ENCODE data around the gene NR2C2. TPM values are rescaled to one million over a fixed set of nuclear protein-coding genes. Genes with fewer than 3 reads are reported as not detected.

NR2C2 gene
- total and polyA plus RNA-seq, 11 donors: 6.2 to 38.5 (median 28.3) TPM

GRCh38 chr3:15051531-15051930 lies 104.1 kb downstream of the NR2C2 start:
- H3K27me3 ChIP-seq: no peaks in the 10 kb centered on the region
- no peak for DNase-seq
- H3K4me3 ChIP-seq: no peak overlapping the region
- peaks cover 0 to 6% (median 0%) of the 10 kb centered on the region in 12 donors for H3K9me3 ChIP-seq
- intact Hi-C loops (cut with DNase I): loop anchor here in 2 of 10 donors (5.0 to 10.0 kb wide), 2 partner anchors 104 to 117 kb away; partner anchors contain the start of gene NR2C2 (in 1 of the 2)
- H3K4me1 ChIP-seq: peaks cover 0 to 17% (median 0%) of the 10 kb centered on the region in 12 donors
- H3K36me3 ChIP-seq: peaks cover 0 to 80% (median 70%) of the 10 kb centered on the region in 9 donors
- H3K27ac ChIP-seq: no peak overlapping the region
- TF ChIP-seq CTCF (IDR thresholded peaks at IDR 0.05) (peak in 11 of 12 donors; percentile 15 to 53 (median 39)), POLR2A (IDR thresholded peaks at IDR 0.05) (no peak)
- ATAC-seq: peak; percentile 72 to 83 (median 74)
- WGBS, 4 donors: 43 to 78% (median 72%) methylated on average over 1 of the region's 1 CpG

GRCh38 chr3:15052335-15053242 lies 105.2 kb downstream of the NR2C2 start:
- intact Hi-C loops (cut with DNase I): loop anchor here in 2 of 10 donors (5.0 to 10.0 kb wide), 2 partner anchors 105 to 118 kb away; partner anchors contain the start of gene NR2C2 (in 1 of the 2)

GRCh38 chr3:15053541-15053940 lies 106.2 kb downstream of the NR2C2 start:
- DNase-seq (no peak), ATAC-seq (no peak)
- 96 to 99% (median 97%) methylated on average over 4 of the region's 4 CpGs for WGBS, 4 donors
- Histone ChIP-seq H3K9me3 (peaks cover 0 to 6% (median 0%) of the 10 kb centered on the region in 12 donors), H3K27me3 (no peaks in the 10 kb centered on the region), H3K27ac (no peak overlapping the region), H3K36me3 (peaks cover under 1 to 80% (median 68%) of the 10 kb centered on the region in 9 donors), H3K4me1 (peaks cover 0 to 17% (median 0%) of the 10 kb centered on the region in 12 donors), H3K4me3 (no peak overlapping the region)
- intact Hi-C loops (cut with DNase I): loop anchor here in 2 of 10 donors (5.0 to 10.0 kb wide), 2 partner anchors 106 to 119 kb away; partner anchors contain the start of gene NR2C2 (in 1 of the 2)
- TF ChIP-seq POLR2A (IDR thresholded peaks at IDR 0.05): no peak
- no peak for TF ChIP-seq CTCF (IDR thresholded peaks at IDR 0.05)

More at GRCh38 chr3:15052335-15053242, 105.2 kb downstream of the NR2C2 start:
- TF ChIP-seq CTCF (IDR thresholded peaks at IDR 0.05): no peak
- TF ChIP-seq POLR2A (IDR thresholded peaks at IDR 0.05): no peak
- Histone ChIP-seq H3K9me3 (peaks cover 0 to 6% (median 0%) of the 10 kb centered on the region in 12 donors), H3K4me1 (peaks cover 0 to 17% (median 0%) of the 10 kb centered on the region in 12 donors), H3K27ac (no peak overlapping the region), H3K36me3 (peaks cover 0 to 80% (median 70%) of the 10 kb centered on the region in 9 donors), H3K27me3 (no peaks in the 10 kb centered on the region), H3K4me3 (no peak overlapping the region)
- DNase-seq (no peak), ATAC-seq (peak in 1 of 4 donors; percentile 13)
- WGBS, 4 donors: 81 to 92% (median 83%) methylated on average over 14 of the region's 14 CpGs
